ENCODE results near the gene CBLB.

DNA sequence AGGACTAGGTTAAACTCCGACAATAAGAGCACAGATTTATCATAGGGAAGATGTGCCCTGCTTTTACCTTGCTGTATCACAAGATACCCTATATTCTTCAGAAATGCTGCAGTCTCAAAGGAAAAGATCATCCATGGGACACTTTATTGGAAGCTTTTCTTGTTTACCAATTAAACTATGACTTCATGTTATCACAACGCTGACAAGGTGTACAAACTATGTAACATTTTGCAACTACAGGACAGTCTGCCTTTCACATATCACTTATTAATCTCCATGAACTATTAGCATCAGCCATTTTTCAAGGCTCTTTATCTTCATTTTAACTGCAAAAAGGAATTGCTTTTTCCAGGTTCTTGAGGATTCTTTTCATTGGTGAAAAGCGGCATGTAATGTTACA lies 34.0 kb downstream of the CBLB start:
- TF ChIP-seq, protein P1, sequence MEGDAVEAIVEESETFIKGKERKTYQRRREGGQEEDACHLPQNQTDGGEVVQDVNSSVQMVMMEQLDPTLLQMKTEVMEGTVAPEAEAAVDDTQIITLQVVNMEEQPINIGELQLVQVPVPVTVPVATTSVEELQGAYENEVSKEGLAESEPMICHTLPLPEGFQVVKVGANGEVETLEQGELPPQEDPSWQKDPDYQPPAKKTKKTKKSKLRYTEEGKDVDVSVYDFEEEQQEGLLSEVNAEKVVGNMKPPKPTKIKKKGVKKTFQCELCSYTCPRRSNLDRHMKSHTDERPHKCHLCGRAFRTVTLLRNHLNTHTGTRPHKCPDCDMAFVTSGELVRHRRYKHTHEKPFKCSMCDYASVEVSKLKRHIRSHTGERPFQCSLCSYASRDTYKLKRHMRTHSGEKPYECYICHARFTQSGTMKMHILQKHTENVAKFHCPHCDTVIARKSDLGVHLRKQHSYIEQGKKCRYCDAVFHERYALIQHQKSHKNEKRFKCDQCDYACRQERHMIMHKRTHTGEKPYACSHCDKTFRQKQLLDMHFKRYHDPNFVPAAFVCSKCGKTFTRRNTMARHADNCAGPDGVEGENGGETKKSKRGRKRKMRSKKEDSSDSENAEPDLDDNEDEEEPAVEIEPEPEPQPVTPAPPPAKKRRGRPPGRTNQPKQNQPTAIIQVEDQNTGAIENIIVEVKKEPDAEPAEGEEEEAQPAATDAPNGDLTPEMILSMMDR (IDR thresholded peaks at IDR 0.05), result no peak
- TF ChIP-seq POLR2A (IDR thresholded peaks at IDR 0.05), result no peak
